Fibroblast of villous mesenchyme (primary cell): ENCODE measurements around the gene RNLS. TPM values are rescaled to one million over a fixed set of nuclear protein-coding genes. Genes with fewer than 3 reads are reported as not detected.
"Not testable (repeated sequence)": the region's sequence is repeated elsewhere in the genome, so short reads cannot be mapped to it uniquely, and the experiment has no call there.

Source experiments
- DNase-seq: peaks from one replicate; pipeline ENCODE4 v3.0.0-alpha.2; 2010; ENCODE audit warnings: low read depth
- H3K4me3 ChIP-seq: 2 replicates; pipeline ENCODE4 v1.5.1; 2011; ENCODE audit warnings: low read depth, mild to moderate bottlenecking, low read length
- CTCF ChIP-seq: IDR thresholded peaks from 2 replicates; pipeline ENCODE4 v1.5.1; 2012; ENCODE audit warnings: low read depth, mild to moderate bottlenecking, low read length; ENCODE audit not compliant: insufficient read depth
- total RNA-seq: library from RNA; depleted of rRNA; stranded (reverse); fragments of >200 nt; gene quantifications from 2 replicates; pipeline ENCODE4 v1.2.3, GENCODE V29; 2012

The RNLS gene
- total RNA-seq, 1 donor: 14.2 TPM

GRCh38 chr10:88311264-88311663 lies 271.9 kb downstream of the RNLS start:
- TF ChIP-seq CTCF: no peak
- DNase-seq: no peak
- H3K4me3 ChIP-seq: no peak overlapping the region

- TF ChIP-seq CTCF: no peak
- H3K4me3 ChIP-seq: no peak overlapping the region
- DNase-seq: no peak
Measured at GRCh38 chr10:88309365-88309764, 273.8 kb downstream of the RNLS start.

GRCh38 chr10:88308361-88308760 lies 274.8 kb downstream of the RNLS start:
- not testable (repeated sequence) for H3K4me3 ChIP-seq, DNase-seq

- no peak for TF ChIP-seq CTCF
- no peak overlapping the region for H3K4me3 ChIP-seq
- DNase-seq: no peak
Measured at GRCh38 chr10:88299787-88300186, 283.3 kb downstream of the RNLS start.

- no peak overlapping the region for H3K4me3 ChIP-seq
- DNase-seq: no peak
- TF ChIP-seq CTCF: no peak
Measured at GRCh38 chr10:88297103-88297502, 286.0 kb downstream of the RNLS start.

- H3K4me3 ChIP-seq: no peak overlapping the region
- DNase-seq: no peak
- TF ChIP-seq CTCF: no peak
Measured at GRCh38 chr10:88293651-88294230, 289.4 kb downstream of the RNLS start.

GRCh38 chr10:88293073-88293472 lies 290.0 kb downstream of the RNLS start:
- DNase-seq: no peak
- TF ChIP-seq CTCF: no peak

More at GRCh38 chr10:88293073-88293472, 290.0 kb downstream of the RNLS start:
- no peak overlapping the region for H3K4me3 ChIP-seq
